Choroid plexus epithelial cell (primary cell): ENCODE measurements around the gene TNS2.
"Not testable (repeated sequence)": the region's sequence is repeated elsewhere in the genome, so short reads cannot be mapped to it uniquely, and the experiment has no call there.

Experiments used
- DNase-seq: peaks from one replicate; pipeline ENCODE4 v3.0.0-alpha.2; 2010; ENCODE audit warnings: low read depth
- H3K4me3 ChIP-seq: 2 replicates; pipeline ENCODE4 v1.5.1; 2011; ENCODE audit warnings: low read depth, mild to moderate bottlenecking, control low read depth, low read length, moderate library complexity
- TF ChIP-seq, protein P1 (sequence below): conservative IDR thresholded peaks from 2 replicates; pipeline ENCODE4 v1.5.1; 2011; ENCODE audit warnings: low read depth, mild to moderate bottlenecking, control low read depth, inconsistent platforms, low read length, moderate library complexity

TNS2 gene

DNA sequence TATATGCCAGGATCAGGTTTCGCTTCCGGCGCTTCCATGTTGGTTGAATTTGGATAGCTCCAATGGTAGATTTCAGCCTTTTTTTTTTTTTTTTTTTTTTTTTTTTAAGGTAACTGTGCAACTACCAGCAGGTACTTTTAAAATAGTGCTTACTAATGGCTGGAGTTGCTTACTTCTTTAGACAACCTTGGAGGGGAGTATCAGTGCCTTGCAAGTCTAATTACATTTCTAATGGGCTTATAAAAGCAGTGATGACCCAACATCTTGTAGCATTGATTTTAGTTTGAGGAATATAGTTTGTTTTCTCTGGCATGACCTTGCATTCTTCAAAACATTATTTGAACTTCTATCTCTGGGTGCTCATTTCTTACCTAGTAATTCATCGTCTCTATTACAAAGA is 42.5 kb upstream of the TNS2 start:
- H3K4me3 ChIP-seq: peak overlapping the region; percentile 100
- no peak for DNase-seq
- TF ChIP-seq, protein P1, sequence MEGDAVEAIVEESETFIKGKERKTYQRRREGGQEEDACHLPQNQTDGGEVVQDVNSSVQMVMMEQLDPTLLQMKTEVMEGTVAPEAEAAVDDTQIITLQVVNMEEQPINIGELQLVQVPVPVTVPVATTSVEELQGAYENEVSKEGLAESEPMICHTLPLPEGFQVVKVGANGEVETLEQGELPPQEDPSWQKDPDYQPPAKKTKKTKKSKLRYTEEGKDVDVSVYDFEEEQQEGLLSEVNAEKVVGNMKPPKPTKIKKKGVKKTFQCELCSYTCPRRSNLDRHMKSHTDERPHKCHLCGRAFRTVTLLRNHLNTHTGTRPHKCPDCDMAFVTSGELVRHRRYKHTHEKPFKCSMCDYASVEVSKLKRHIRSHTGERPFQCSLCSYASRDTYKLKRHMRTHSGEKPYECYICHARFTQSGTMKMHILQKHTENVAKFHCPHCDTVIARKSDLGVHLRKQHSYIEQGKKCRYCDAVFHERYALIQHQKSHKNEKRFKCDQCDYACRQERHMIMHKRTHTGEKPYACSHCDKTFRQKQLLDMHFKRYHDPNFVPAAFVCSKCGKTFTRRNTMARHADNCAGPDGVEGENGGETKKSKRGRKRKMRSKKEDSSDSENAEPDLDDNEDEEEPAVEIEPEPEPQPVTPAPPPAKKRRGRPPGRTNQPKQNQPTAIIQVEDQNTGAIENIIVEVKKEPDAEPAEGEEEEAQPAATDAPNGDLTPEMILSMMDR: no peak

DNA sequence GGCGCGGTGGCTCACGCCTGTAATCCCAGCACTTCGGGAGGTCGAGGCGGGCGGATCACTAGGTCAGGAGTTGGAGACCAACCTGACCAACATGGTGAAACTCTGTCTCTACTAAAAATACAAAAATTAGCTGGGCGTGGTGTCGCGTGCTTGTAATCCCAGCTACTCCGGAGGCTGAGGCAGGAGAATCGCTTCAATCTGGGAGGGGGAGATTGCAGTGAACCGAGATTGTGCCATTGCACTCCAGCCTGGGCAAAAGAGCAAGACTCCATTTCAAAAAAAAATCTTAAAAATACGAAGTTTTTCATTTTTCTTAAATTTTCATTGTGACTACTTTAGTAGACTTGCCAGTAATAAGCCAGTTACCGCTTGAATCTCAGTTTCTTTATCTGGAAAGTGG is 41.1 kb upstream of the TNS2 start:
- H3K4me3 ChIP-seq, DNase-seq: not testable (repeated sequence)

DNA sequence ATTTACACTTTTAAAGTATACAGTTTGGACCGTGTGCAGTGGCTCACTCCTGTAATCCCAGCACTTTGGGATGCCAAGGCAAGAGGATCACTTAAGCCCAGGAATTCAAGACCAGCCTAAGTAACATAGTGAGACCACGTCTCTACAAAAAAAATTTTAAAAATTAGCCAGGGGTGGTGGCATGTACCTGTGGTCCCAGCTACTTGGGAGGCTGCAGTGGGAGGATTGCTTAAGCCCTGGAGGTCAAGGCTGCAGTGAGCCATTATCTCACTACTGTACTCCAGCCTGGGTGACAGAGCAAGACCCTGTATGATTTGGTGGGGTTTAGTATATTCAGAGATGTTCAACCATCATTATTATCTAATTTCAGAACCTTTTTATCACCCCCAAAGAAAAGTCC is 38.9 kb upstream of the TNS2 start:
- no peak for DNase-seq
- TF ChIP-seq, protein P1: no peak
- H3K4me3 ChIP-seq: no peak overlapping the region

DNA sequence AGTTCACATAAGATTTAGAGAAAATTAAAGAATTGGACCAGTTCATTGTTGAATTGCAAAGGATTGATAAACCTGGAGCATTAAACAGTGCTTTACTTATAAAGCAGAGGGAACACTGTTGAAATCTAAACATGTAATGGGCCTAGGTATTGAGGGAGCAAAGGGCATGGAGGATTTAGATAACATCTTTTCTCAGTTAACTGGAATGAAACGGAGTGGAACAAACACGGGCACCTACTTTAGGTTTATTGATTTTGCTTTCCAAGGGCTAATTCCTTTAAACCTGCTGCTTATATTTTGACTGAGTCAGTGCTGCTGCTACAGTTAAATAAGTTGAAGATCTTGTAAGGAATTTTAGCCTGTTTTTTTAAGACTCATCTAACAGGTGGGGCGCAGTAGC is 38.0 kb upstream of the TNS2 start:
- H3K4me3 ChIP-seq: no peak overlapping the region
- TF ChIP-seq, protein P1: no peak
- DNase-seq: no peak

DNA sequence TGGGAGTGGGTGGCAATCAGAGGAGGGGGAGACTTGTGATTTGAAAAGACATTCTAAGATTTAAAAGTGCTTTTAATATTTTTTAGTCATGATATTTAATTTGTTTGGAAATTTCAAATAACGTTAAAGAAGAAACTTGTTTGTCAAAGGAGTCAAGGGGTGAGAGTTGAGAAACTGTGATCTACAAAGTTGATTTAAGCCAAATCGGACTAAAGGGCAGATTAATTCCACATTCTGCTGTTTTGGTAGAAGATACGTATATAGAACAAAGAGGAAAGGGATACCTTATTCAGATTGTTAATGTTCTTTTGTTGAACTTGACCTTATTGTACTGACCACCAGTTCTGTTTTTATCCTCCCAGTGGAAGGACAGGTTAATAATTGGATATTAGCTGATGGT is 36.9 kb upstream of the TNS2 start:
- DNase-seq: no peak
- H3K4me3 ChIP-seq: no peak overlapping the region
- TF ChIP-seq, protein P1: no peak

DNA sequence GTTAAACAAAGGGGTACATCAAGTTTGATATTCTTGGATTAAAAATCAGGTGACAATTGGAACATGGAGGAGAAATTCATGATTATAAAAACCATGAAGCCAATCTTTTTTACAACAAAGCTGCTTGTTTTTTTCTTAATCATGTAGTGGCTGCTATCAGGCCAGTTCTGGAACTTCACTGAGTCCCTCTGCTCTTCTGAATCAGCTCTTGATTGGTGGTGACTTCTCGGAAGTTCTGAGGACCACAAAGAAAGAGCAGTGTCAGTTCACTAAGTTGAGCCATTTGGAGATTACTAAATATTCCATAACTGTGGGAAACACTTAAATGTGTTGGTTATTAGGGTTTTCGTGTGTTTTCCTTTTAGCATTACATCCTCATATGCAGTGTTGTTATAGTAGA is 35.2 kb upstream of the TNS2 start:
- DNase-seq: no peak
- TF ChIP-seq, protein P1: no peak

DNA sequence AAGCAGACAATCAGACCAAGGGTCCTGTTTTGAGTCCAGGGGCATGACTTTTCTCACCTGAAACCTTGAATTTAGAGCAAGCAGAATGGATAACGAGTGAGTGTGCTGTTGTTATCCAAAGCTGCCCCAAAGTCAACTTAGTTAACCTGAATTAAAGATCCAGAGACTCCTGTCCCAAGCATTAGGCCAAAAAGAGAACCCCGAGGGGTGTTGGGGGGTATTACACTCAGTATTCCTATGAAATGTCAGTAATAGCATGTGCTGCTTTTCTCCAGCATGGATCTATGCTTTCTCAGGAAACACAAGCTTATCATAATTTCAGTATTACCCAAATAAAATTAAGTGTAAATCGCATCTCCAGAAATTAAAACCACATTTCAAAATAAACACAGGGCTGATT is 24.6 kb upstream of the TNS2 start:
- TF ChIP-seq, protein P1: no peak
- no peak for DNase-seq
- H3K4me3 ChIP-seq: no peak overlapping the region

More for the DNA sequence above, 35.2 kb upstream of the TNS2 start:
- H3K4me3 ChIP-seq: no peak overlapping the region

DNA sequence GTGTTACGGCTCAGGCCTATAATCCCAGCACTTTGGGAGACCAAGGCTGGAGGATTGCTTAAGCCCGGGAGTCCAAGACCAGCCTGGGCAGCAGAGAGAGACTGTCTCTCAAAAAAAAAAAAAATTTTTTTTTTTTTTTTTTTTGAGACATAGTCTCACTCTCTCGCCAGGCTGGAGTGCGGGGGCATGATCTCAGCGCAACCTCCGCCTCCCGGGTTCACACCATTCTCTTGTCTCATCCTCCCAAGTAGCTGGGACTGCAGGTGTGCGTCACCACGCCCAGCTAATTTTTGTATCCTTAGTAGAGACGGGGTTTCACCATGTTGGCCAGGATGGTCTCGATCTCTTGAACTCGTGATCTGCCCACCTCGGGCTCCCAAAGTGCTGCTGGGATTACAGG is 22.9 kb upstream of the TNS2 start:
- not testable (repeated sequence) for H3K4me3 ChIP-seq, DNase-seq
